ENCODE data around the gene AFDN. TPM values are rescaled to one million over a fixed set of nuclear protein-coding genes. Genes with fewer than 3 reads are reported as not detected.

AFDN gene
- total RNA-seq, 1 experiment from 2014 or later = 177 TPM

- no peaks in the 10 kb centered on the region for H3K9me3 Mint-ChIP-seq (ENCODE audit: unreplicated experiment)
- no TSS peak for BruUV-seq (replicated peaks)
- peak; percentile 53 to 60 for TF ChIP-seq CTCF (IDR thresholded peaks at IDR 0.05; ENCODE audit: insufficient read depth in 1 of 2, low read depth in 1 of 2, low read length in 1 of 2, severe bottlenecking in 1 of 2, unreplicated experiment in 1 of 2)
- ChIA-PET POLR2A (no interaction called here), CTCF (interaction anchor here (0.6 kb wide), 2 partner anchors 40 to 943 kb away, joined by 4 to 8 read pairs; no protein-coding TSS in a partner anchor)
- H3K36me3 Mint-ChIP-seq (ENCODE audit: insufficient read depth, unreplicated experiment) = peaks cover 59% of the 10 kb centered on the region
- DNase-seq = no peak
- H3K4me1 Mint-ChIP-seq (ENCODE audit: low read depth, unreplicated experiment) = peaks cover 11% of the 10 kb centered on the region
- H3K4me1 ChIP-seq = no peaks in the 10 kb centered on the region
- no peak overlapping the region for H3K4me3 Mint-ChIP-seq (ENCODE audit: unreplicated experiment)
- H3K36me3 ChIP-seq (ENCODE audit: control insufficient read depth, insufficient read depth, low read length) = no peaks in the 10 kb centered on the region; the same call in none of the 2 replicates
- H3K27ac Mint-ChIP-seq (ENCODE audit: unreplicated experiment) = no peak overlapping the region
- no peaks in the 10 kb centered on the region for H3K27me3 ChIP-seq (replicated peaks; ENCODE audit: control insufficient read depth, insufficient read depth, low read length)
- H3K4me3 ChIP-seq (ENCODE audit: low read depth, low read length) = no peak overlapping the region
- H3K27me3 Mint-ChIP-seq (ENCODE audit: insufficient read depth, unreplicated experiment) = no peaks in the 10 kb centered on the region
- intact Hi-C loops (cut with micrococcal nuclease; ENCODE audit: unreplicated experiment) = loop anchor here (1.0 to 5.0 kb wide), 3 partner anchors 71 to 413 kb away; partner anchors contain the start of gene AFDN
- no peaks in the 10 kb centered on the region for H3K9me3 ChIP-seq
Measured at GRCh38 chr6:167898673-167899311, 72.1 kb downstream of the AFDN start.

GRCh38 chr6:167904791-167905190 is 78.1 kb downstream of the AFDN start:
- Histone ChIP-seq H3K4me1 (peaks cover 11% of the 10 kb centered on the region; the same call in 1 of the 2 replicates), H3K36me3 (ENCODE audit: control insufficient read depth, insufficient read depth, low read length) (peaks cover 4% of the 10 kb centered on the region), H3K9me3 (no peaks in the 10 kb centered on the region), H3K4me3 (ENCODE audit: low read depth, low read length) (no peak overlapping the region), H3K27me3 (replicated peaks; ENCODE audit: control insufficient read depth, insufficient read depth, low read length) (no peaks in the 10 kb centered on the region)
- peaks cover 72% of the 10 kb centered on the region for H3K36me3 Mint-ChIP-seq (ENCODE audit: insufficient read depth, unreplicated experiment)
- ChIA-PET CTCF (no interaction called here), POLR2A (no interaction called here)
- DNase-seq = no peak
- H3K9me3 Mint-ChIP-seq (ENCODE audit: unreplicated experiment) = no peaks in the 10 kb centered on the region
- H3K4me1 Mint-ChIP-seq (ENCODE audit: low read depth, unreplicated experiment) = peaks cover 19% of the 10 kb centered on the region
- TF ChIP-seq CTCF (IDR thresholded peaks at IDR 0.05; ENCODE audit: insufficient read depth in 1 of 2, low read depth in 1 of 2, low read length in 1 of 2, severe bottlenecking in 1 of 2, unreplicated experiment in 1 of 2) = no peak
- no peaks in the 10 kb centered on the region for H3K27me3 Mint-ChIP-seq (ENCODE audit: insufficient read depth, unreplicated experiment)
- H3K27ac Mint-ChIP-seq (ENCODE audit: unreplicated experiment) = no peak overlapping the region
- no TSS peak for BruUV-seq (replicated peaks)
- intact Hi-C loops (cut with micrococcal nuclease; ENCODE audit: unreplicated experiment) = loop anchor here (5.0 kb wide), 2 partner anchors 63 to 228 kb away; no protein-coding TSS in a partner anchor
- no peak overlapping the region for H3K4me3 Mint-ChIP-seq (ENCODE audit: unreplicated experiment)

- CTCF ChIA-PET = interaction anchor here (0.6 kb wide), 1 partner anchor 223 kb away, joined by 4 read pairs; no protein-coding TSS in a partner anchor
- no peak for TF ChIP-seq CTCF (IDR thresholded peaks at IDR 0.05; ENCODE audit: insufficient read depth in 1 of 2, low read depth in 1 of 2, low read length in 1 of 2, severe bottlenecking in 1 of 2, unreplicated experiment in 1 of 2)
- intact Hi-C loops (cut with micrococcal nuclease; ENCODE audit: unreplicated experiment) = loop anchor here (5.0 kb wide), 2 partner anchors 60 to 225 kb away; no protein-coding TSS in a partner anchor
- BruUV-seq (replicated peaks) = no TSS peak
- no peak overlapping the region for H3K4me3 Mint-ChIP-seq (ENCODE audit: unreplicated experiment)
- H3K9me3 Mint-ChIP-seq (ENCODE audit: unreplicated experiment) = no peaks in the 10 kb centered on the region
- Histone ChIP-seq H3K36me3 (ENCODE audit: control insufficient read depth, insufficient read depth, low read length) (peaks cover 7% of the 10 kb centered on the region), H3K9me3 (no peaks in the 10 kb centered on the region), H3K27me3 (replicated peaks; ENCODE audit: control insufficient read depth, insufficient read depth, low read length) (no peaks in the 10 kb centered on the region), H3K4me3 (ENCODE audit: low read depth, low read length) (no peak overlapping the region), H3K4me1 (peaks cover 13% of the 10 kb centered on the region; the same call in 1 of the 2 replicates)
- no peak overlapping the region for H3K27ac Mint-ChIP-seq (ENCODE audit: unreplicated experiment)
- no peaks in the 10 kb centered on the region for H3K27me3 Mint-ChIP-seq (ENCODE audit: insufficient read depth, unreplicated experiment)
- H3K36me3 Mint-ChIP-seq (ENCODE audit: insufficient read depth, unreplicated experiment) = peaks cover 72% of the 10 kb centered on the region
- no peak for DNase-seq
- peaks cover 19% of the 10 kb centered on the region for H3K4me1 Mint-ChIP-seq (ENCODE audit: low read depth, unreplicated experiment)
- POLR2A ChIA-PET = no interaction called here
Measured at GRCh38 chr6:167906899-167907298, 80.2 kb downstream of the AFDN start.

All from Caco-2 (cell line).